ENCODE results near the gene IER2.

Gene IER2

DNA sequence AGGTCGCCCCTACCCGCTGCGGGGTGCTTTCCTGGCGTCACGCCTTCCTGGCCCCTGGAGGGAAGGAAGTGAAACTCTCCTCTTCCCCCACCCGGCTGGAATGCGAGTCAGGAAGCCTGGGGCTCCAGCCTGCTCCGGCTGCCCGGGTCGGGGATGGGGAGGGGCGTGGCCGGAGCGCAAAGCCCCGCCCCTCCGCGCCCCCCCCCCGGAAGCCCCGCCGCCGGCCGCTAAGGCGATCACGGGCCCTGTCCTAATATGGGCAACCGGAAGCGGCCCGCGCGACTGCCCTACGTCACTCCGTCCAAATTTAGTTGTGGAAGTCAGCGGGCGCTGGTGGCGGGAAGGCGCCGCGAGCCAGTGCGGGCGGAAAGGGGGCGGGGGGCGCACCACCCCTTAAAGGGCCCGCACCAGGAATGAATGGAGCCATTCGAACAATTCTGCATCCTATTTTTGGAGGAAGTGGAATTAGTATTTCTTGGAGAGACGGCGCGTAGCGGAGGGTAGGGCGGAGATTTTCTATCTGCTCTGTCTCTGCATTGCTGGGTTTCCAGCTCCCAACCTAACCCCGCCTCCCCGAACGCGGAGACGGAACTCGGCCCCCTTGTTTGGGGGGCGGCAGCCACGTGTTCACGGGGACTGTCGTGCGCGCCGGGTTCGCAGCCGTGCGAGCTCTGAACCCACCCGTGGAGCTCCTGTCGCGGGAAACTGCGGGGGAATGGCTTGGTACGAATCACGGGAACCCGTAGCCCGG is 1.6 kb downstream of the IER2 start:
- TF ChIP-seq, protein P1, sequence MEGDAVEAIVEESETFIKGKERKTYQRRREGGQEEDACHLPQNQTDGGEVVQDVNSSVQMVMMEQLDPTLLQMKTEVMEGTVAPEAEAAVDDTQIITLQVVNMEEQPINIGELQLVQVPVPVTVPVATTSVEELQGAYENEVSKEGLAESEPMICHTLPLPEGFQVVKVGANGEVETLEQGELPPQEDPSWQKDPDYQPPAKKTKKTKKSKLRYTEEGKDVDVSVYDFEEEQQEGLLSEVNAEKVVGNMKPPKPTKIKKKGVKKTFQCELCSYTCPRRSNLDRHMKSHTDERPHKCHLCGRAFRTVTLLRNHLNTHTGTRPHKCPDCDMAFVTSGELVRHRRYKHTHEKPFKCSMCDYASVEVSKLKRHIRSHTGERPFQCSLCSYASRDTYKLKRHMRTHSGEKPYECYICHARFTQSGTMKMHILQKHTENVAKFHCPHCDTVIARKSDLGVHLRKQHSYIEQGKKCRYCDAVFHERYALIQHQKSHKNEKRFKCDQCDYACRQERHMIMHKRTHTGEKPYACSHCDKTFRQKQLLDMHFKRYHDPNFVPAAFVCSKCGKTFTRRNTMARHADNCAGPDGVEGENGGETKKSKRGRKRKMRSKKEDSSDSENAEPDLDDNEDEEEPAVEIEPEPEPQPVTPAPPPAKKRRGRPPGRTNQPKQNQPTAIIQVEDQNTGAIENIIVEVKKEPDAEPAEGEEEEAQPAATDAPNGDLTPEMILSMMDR (IDR thresholded peaks at IDR 0.05; ENCODE audit: low read depth, low read length), result no peak
- TF ChIP-seq POLR2A (IDR thresholded peaks at IDR 0.05; ENCODE audit: extremely low read depth, insufficient read length) (peak; percentile 47), MYC (IDR thresholded peaks at IDR 0.05; ENCODE audit: low read depth, low read length) (peak; percentile 94), MAX (IDR thresholded peaks at IDR 0.05; ENCODE audit: low read depth, low read length) (peak; percentile 93)
- H3K4me3 ChIP-seq (ENCODE audit: low read depth, low read length), result peak overlapping the region; percentile 99
- peak; percentile 97 for DNase-seq (ENCODE audit: low read depth)

- peak overlapping the region; percentile 99 for H3K4me3 ChIP-seq (ENCODE audit: low read depth, low read length)
- TF ChIP-seq, protein P1 (IDR thresholded peaks at IDR 0.05; ENCODE audit: low read depth, low read length), result no peak
- TF ChIP-seq MAX (IDR thresholded peaks at IDR 0.05; ENCODE audit: low read depth, low read length) (no peak), POLR2A (IDR thresholded peaks at IDR 0.05; ENCODE audit: extremely low read depth, insufficient read length) (no peak)
- DNase-seq (ENCODE audit: low read depth), result no peak
These were observed 2.3 kb downstream of the IER2 start for GRCh38 chr19:13152356-13152973.

DNA sequence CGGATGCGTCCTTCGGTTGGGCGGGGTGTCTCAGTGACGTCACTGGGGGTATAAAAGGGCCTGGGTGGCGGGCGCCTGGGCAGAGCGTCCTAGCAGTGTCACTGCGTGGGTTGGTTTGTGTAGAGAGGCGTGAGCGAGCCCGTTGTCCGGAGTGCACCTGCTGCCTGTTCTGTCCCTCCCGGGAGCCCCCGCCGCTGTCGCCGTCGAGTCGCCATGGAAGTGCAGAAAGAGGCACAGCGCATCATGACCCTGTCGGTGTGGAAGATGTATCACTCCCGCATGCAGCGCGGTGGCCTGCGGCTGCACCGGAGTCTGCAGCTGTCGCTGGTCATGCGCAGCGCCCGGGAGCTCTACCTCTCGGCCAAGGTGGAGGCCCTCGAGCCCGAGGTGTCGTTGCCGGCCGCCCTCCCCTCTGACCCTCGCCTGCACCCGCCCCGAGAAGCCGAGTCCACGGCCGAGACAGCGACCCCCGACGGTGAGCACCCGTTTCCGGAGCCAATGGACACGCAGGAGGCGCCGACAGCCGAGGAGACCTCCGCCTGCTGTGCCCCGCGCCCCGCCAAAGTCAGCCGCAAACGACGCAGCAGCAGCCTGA is 2.9 kb downstream of the IER2 start:
- TF ChIP-seq, protein P1 (IDR thresholded peaks at IDR 0.05; ENCODE audit: low read depth, low read length), result no peak
- peak; percentile 74 for TF ChIP-seq MYC (IDR thresholded peaks at IDR 0.05; ENCODE audit: low read depth, low read length)
- TF ChIP-seq POLR2A (IDR thresholded peaks at IDR 0.05; ENCODE audit: extremely low read depth, insufficient read length), result peak; percentile 100
- TF ChIP-seq MAX (IDR thresholded peaks at IDR 0.05; ENCODE audit: low read depth, low read length), result peak; percentile 77
- peak; percentile 94 for DNase-seq (ENCODE audit: low read depth)
- H3K4me3 ChIP-seq (ENCODE audit: low read depth, low read length), result peak overlapping the region; percentile 99

- TF ChIP-seq MAX (IDR thresholded peaks at IDR 0.05; ENCODE audit: low read depth, low read length), result no peak
- TF ChIP-seq, protein P1 (IDR thresholded peaks at IDR 0.05; ENCODE audit: low read depth, low read length), result no peak
- TF ChIP-seq POLR2A (IDR thresholded peaks at IDR 0.05; ENCODE audit: extremely low read depth, insufficient read length), result no peak
- TF ChIP-seq MYC (IDR thresholded peaks at IDR 0.05; ENCODE audit: low read depth, low read length), result no peak
- DNase-seq (ENCODE audit: low read depth), result peak; percentile 63
- peak overlapping the region; percentile 99 for H3K4me3 ChIP-seq (ENCODE audit: low read depth, low read length)
These were observed 3.5 kb downstream of the IER2 start for GRCh38 chr19:13153569-13154240.

GRCh38 chr19:13154241-13154778 is 4.1 kb downstream of the IER2 start:
- DNase-seq (ENCODE audit: low read depth), result peak; percentile 80
- TF ChIP-seq POLR2A (IDR thresholded peaks at IDR 0.05; ENCODE audit: extremely low read depth, insufficient read length) (no peak), MYC (IDR thresholded peaks at IDR 0.05; ENCODE audit: low read depth, low read length) (peak; percentile 49), MAX (IDR thresholded peaks at IDR 0.05; ENCODE audit: low read depth, low read length) (no peak)
- TF ChIP-seq, protein P1 (IDR thresholded peaks at IDR 0.05; ENCODE audit: low read depth, low read length), result no peak
- peak overlapping the region; percentile 99 for H3K4me3 ChIP-seq (ENCODE audit: low read depth, low read length)

Data from NB4 (cell line).